NCI-H2227 (cell line): ENCODE measurements around the gene TBC1D2B.

Source experiments
- DNase-seq: peaks from one replicate; lab custom pipeline; 2025; ENCODE audit not compliant: unreplicated experiment; lab: John Stamatoyannopoulos, UW

TBC1D2B gene

DNA sequence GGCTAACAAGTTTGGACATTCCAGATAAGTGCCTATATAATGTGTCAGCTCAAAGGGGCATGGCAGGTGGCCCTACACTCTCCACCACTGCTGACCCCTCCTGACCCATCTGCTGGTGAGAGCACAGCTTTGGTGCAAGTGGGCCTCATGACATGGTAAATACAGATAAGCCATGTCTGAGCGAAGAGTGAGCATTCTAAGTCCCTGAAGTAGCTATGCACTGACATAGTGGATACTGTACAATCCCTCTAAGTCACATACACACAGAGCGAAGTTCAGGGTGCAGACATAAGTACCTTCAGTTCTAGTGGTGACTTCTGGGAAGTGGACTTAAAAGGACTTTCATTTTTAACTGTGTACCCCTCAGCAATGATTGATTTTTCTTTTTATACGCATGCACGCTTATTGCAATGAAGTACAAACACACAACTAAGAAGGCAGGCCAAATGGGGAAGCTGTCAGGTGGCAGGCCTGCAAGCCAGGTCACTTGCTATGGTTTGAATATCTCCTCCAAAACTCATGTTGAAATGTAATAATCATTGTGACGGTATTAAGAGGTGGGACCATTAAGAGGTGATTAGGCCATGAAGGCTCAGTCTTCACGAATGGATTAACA is 41.5 kb downstream of the TBC1D2B start:
- no peak for DNase-seq

- DNase-seq = no peak
Measured at GRCh38 chr15:78035321-78035751, 42.2 kb downstream of the TBC1D2B start.

GRCh38 chr15:78034495-78035191 is 42.9 kb downstream of the TBC1D2B start:
- no peak for DNase-seq

- DNase-seq = peak; percentile 65
Measured at GRCh38 chr15:78033864-78034263, 43.6 kb downstream of the TBC1D2B start.

DNA sequence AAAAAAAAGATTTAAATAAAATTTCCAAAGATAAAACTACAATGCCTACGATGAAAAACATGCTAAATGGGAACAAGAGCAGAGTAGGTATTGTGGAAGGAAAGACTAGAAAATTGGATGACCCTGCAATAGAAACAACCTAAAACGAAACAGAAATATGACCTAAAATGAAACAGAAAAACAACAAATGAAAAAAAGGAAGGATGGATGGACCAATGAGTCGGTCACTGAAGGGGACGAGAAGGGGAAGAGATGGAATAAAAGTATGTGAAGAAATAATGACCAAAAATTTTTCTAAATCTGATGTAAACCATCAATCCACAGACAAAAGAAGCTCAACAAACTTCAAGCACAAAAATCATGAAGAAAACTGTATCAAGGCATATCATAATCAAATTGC is 44.8 kb downstream of the TBC1D2B start:
- no peak for DNase-seq

- DNase-seq = no peak
Measured at GRCh38 chr15:78024883-78025282, 52.6 kb downstream of the TBC1D2B start.

GRCh38 chr15:78024519-78024870 is 53.0 kb downstream of the TBC1D2B start:
- no peak for DNase-seq

DNA sequence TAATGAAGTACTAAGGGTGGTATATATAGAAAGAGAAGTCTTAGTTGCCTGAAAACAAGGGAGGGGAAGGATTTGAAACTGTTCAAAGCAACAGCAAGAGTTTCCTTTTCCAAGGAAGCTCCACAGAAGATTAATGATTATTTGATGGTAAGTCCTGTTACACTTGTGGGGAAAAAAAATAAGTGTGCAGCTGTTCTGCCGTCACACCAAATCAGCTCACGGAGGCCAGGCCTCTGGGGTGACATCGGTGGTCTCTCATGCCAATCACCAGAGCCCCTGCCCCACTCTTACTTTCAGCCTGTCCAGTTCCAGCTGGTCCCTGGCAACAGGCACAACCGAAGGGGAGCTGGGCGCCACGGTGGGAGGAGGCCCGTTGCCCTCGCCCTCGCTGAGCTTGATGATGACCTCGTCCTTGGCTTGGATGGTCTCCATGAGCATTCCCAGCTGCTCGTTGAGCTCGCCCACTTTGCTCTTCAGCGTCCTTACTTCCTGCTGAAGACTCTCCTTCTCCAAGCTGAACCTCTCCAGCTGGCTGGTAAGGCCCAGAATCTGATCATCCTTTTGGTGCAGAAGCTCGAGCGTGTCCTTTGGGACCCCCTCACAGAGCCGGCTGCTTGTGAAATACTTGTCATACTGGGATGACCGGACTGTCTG is 53.5 kb downstream of the TBC1D2B start:
- DNase-seq = no peak

GRCh38 chr15:78023081-78023665 is 54.3 kb downstream of the TBC1D2B start:
- DNase-seq = no peak

GRCh38 chr15:78021761-78022160 is 55.8 kb downstream of the TBC1D2B start:
- DNase-seq = no peak

GRCh38 chr15:78020007-78020406 is 57.5 kb downstream of the TBC1D2B start:
- no peak for DNase-seq

DNA sequence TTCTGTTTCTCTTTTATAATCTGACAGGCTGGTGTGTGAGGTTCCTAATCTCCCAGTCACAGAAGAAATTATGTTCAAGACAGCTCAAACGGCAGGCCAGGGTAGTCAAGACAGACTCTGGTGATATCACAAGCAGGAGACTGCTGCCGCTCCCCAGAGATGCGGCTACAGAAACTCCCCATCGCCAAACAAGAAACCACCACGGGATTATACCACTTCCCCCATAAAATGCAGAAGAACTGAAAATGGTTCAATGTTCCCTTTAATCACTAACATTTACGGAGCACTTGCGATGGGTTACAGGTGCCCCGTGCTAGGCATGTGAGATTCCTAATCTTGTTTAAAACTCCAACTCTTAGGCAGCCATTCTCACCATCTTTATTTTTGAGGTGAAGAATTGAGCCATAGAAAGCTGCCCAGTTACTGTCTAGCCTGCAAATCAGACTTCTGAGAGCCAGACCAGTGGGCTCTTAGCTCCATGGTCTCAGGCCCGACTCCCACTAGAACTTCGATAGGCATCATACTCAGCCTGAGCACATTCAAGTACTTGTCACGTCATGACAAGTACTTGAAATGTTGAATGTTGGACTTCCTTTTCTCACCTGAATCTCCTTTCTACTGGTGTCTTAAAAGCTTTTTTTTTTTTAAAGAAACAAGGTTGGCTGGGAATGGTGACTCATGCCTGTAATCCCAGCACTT is 58.4 kb downstream of the TBC1D2B start:
- DNase-seq = no peak

DNA sequence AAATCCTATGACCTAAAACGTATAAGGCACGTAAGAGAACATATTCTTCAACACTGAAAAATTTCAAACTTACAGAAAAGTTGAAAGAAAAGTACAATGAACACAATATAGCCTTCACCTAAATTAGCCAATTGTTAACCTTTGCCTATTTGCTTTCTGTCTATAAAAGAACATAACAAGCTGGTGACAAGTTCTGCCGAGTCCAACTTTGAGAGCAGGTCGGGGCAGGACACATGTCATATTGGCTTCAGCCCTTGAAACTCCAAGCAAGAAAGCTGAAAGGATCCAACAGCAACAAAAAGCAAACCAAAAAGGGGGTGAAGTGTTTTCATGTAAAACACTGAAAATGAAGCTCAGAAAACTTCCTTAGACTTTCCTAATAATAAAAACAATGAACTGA is 59.1 kb downstream of the TBC1D2B start:
- no peak for DNase-seq

- no peak for DNase-seq
Measured at GRCh38 chr15:78016860-78017259, 60.7 kb downstream of the TBC1D2B start.

DNA sequence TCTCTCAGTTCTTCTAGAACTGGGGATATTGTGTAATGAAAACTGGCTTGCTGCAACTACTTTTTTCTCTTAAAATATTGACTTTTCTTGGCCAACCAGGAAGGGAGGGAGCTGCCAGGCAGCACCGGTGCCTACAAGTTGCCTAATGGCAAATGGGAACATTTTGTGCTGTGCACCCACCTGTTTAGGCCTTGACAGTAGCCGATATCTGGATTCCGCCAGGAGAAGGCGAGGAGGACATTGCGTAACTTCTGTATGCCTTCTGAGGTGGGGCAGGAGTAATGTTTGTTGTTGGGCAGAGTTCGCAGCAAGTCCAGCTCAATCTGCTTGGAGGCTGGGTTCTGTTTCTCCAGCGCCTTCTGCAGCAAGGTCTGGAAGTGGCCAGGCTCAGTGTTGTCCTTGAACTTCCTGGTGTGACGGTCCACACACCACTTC is 64.9 kb downstream of the TBC1D2B start:
- DNase-seq = no peak

- DNase-seq = no peak
Measured at GRCh38 chr15:78010067-78010466, 67.4 kb downstream of the TBC1D2B start.

DNA sequence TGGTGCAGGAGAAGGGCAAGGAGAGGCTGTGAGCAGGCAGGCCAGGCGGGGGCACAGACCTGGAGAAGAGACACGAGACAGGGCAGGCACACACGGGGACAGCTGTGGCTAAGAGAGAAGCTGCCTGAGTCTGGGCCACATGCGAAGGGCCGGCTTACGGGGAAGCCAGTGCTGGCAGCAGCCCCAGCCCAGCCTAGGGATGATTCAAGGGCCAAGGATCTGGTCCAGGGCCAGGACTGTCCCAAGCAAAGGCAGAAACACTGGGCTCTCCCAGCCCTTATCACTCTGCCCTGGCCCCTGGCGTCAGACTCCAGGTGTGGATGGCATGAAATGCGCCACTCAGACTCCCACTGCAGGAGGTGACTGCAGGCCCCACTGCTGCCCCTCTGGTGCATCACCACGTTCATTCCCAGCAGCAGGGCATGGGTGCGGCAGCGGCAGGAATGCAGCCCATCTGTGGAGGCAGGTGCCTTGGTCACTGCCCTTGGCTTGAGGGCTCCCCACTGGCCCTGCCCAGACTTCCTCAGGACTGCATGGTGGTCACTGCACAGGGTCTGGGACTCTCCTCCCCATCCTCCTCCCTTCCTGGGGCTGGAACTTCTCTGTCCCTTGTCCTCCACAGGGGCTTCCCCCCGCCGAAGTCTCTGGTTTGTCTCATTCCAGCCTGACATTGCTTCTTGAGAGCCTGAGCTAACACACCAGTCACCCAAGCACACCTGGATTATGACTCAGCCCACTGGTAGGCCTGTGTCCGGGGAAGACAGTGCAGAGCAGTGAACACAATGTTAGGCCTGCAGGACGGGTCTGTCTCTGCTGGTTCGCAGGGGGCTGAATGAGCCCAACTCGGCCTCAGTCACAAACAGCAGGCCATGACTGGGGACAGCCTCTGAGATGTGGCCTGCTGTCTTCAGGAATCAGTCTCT is 69.3 kb downstream of the TBC1D2B start:
- no peak for DNase-seq

DNA sequence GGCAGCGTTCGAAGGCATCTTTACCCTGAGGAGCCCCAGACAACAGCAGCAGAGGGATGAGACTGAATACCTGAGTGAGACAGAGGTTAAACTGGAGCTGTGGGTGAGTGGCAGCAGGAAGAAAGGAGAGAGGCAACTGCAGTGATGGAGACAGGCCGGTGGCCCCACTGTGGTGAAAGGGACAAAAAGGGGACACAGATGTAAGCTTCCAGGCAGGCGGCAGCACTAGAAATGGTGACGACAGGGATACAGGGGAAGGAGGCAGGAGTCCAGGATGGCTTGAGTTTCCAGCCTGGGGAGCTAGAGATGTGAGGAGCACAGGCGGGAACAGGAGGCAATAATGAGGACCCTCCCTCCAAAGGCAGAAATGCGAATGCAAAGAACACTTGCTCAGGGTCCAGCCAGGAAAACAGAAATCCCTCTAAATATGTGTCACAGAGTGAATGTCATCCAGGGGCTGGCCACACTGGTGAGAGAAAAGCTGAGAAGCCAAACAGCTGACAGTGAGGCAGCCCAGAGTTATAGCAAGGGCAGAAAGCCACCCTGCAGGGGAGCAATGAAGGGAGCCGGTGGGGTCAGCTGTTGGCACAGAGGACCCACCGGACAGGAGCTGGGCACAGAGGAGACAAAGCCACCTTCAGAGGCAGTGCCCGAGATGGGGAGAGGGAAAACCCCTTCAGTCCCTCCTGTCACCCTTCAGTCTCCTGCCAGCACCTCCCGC is 70.1 kb downstream of the TBC1D2B start:
- no peak for DNase-seq

DNA sequence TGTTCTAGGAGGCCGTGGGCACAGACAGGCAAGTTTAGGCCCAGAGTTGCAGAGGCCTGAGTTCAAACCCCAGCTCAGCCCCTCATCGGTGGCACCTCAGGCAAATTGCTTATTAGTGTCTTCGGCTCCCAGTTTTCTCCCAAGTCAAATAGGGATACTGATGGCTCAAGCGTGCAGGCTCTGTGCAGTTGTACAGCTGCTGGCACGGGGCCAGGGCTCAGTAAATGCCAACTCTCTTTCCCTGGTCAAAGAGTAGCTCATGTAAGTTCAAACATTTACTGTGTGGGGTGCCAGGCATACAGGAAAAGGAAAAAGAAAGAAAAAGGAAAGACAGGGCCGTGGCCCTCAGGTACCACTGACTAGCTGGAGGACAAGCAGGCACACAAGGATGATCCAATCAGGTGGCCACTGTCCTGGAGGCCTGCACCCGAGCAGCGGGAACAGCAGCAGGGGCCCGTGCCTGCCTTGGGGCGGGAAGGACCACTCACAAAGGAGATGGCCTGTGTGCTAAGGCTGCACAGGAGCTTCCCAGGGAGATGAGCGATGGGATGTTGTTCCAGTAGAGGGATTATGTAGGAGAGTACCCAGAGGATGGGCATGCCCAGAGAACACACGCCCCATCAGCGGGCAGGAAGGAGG is 70.8 kb downstream of the TBC1D2B start:
- no peak for DNase-seq
